Neuronal stem cell (in vitro differentiated cells): ENCODE data around the gene CZIB.

ENCODE experiments used
- DNase-seq: peaks from one replicate; pipeline ENCODE4 v3.0.0-alpha.2; 2013; ENCODE audit warnings: low spot score
- H2AFZ ChIP-seq: one replicate; pipeline ENCODE4 v1.6.1; 2013; ENCODE audit warnings: mild to moderate bottlenecking, low read length, inconsistent platforms
- H2AK5ac ChIP-seq: 2 replicates; pipeline ENCODE4 v1.6.1; 2013; ENCODE audit warnings: low read depth, mild to moderate bottlenecking, inconsistent platforms, low read length, moderate library complexity, mixed read lengths
- H2BK120ac ChIP-seq: 2 replicates; pipeline ENCODE4 v1.6.1; 2013; ENCODE audit warnings: low read depth, mild to moderate bottlenecking, inconsistent platforms, low read length, moderate library complexity, mixed read lengths
- H2BK12ac ChIP-seq: one replicate; pipeline ENCODE4 v1.6.1; 2013; ENCODE audit warnings: low read length, inconsistent platforms
- H2BK15ac ChIP-seq: 2 replicates; pipeline ENCODE4 v1.6.1; 2013; ENCODE audit warnings: mild to moderate bottlenecking, low read length, inconsistent platforms, mixed read lengths
- H2BK5ac ChIP-seq: one replicate; pipeline ENCODE4 v1.6.1; 2013; ENCODE audit warnings: inconsistent platforms, mild to moderate bottlenecking, low read length, moderate library complexity
- H3K14ac ChIP-seq: one replicate; pipeline ENCODE4 v1.6.1; 2013; ENCODE audit warnings: low read length, inconsistent platforms
- H3K18ac ChIP-seq: 2 replicates; pipeline ENCODE4 v1.6.1; 2013; ENCODE audit warnings: low read length, inconsistent platforms
- H3K23ac ChIP-seq: 2 replicates; pipeline ENCODE4 v1.6.1; 2013; ENCODE audit warnings: low read depth, mild to moderate bottlenecking, mixed read lengths, low read length, inconsistent platforms; ENCODE audit not compliant: poor library complexity
- H3K27ac ChIP-seq: replicated peaks from 3 replicates; pipeline ENCODE4 v1.5.1; 2013; ENCODE audit warnings: low read length, inconsistent platforms
- H3K27me3 ChIP-seq, 3 experiments: 2 replicates each; pipeline ENCODE4 v1.6.1; 2013; ENCODE audit warnings: low read length in 3 of 3, mild to moderate bottlenecking in 2 of 3, inconsistent platforms in 1 of 3, low read depth in 1 of 3, mixed read lengths in 1 of 3, moderate library complexity in 1 of 3; ENCODE audit not compliant: control insufficient read depth in 3 of 3, insufficient read depth in 3 of 3
- H3K36me3 ChIP-seq, 2 donors: replicated peaks in 1 of 2; 2 replicates each; pipeline ENCODE4 v1.6.1; 2013; ENCODE audit warnings: low read length in 2 of 2; ENCODE audit not compliant: control insufficient read depth in 2 of 2, insufficient read depth in 2 of 2
- H3K4ac ChIP-seq: 2 replicates; pipeline ENCODE4 v1.6.1; 2013; ENCODE audit warnings: inconsistent platforms, mild to moderate bottlenecking, low read length, moderate library complexity
- H3K4me1 ChIP-seq, 2 donors: 1 replicate in 1 of 2; 2 replicates in 1 of 2; pipeline ENCODE4 v1.6.1; 2013; ENCODE audit warnings: low read length in 2 of 2, low read depth in 1 of 2; ENCODE audit not compliant: control insufficient read depth in 2 of 2, insufficient read depth in 1 of 2
- H3K4me2 ChIP-seq: one replicate; pipeline ENCODE4 v1.6.1; 2013; ENCODE audit warnings: mild to moderate bottlenecking, low read length, inconsistent platforms; ENCODE audit not compliant: insufficient read depth, poor library complexity, severe bottlenecking
- H3K4me3 ChIP-seq, 2 donors: 2 replicates each; pipeline ENCODE4 v1.5.1; 2013; ENCODE audit warnings: low read length in 2 of 2, mild to moderate bottlenecking in 2 of 2, inconsistent platforms in 1 of 2, moderate library complexity in 1 of 2
- H3K79me1 ChIP-seq: one replicate; pipeline ENCODE4 v1.6.1; 2013; ENCODE audit warnings: low read depth, mild to moderate bottlenecking, inconsistent platforms, low read length, moderate library complexity
- H3K9ac ChIP-seq: one replicate; pipeline ENCODE4 v1.6.1; 2013; ENCODE audit warnings: mild to moderate bottlenecking, low read depth, low read length, inconsistent platforms; ENCODE audit not compliant: poor library complexity
- H3K9me3 ChIP-seq, 2 donors: replicated peaks in 1 of 2; 2 replicates each; pipeline versions ENCODE3 to v1.6.1; 2013; ENCODE audit warnings: low read length in 2 of 2, mild to moderate bottlenecking in 2 of 2, inconsistent platforms in 1 of 2, low read depth in 1 of 2, mixed read lengths in 1 of 2, moderate library complexity in 1 of 2; ENCODE audit not compliant: control insufficient read depth in 2 of 2, insufficient read depth in 1 of 2
- H4K8ac ChIP-seq: one replicate; pipeline ENCODE4 v1.6.1; 2013; ENCODE audit warnings: low read depth, mild to moderate bottlenecking, inconsistent platforms, low read length, moderate library complexity
- H4K91ac ChIP-seq: one replicate; pipeline ENCODE4 v1.6.1; 2013; ENCODE audit warnings: low read length, low read depth, mild to moderate bottlenecking, inconsistent platforms; ENCODE audit not compliant: poor library complexity
- WGBS, 2 donors: extraction: QIAGEN DNeasy Blood & Tissue Kit; methylation state at CpG; one replicate each; pipeline ENCODE4 v1.1.7; 2013; ENCODE audit warnings: missing lambda C conversion rate in 2 of 2, mixed read lengths in 1 of 2; ENCODE audit not compliant: insufficient read length in 2 of 2, insufficient replicate concordance in 1 of 2; ENCODE audit errors: extremely low coverage in 2 of 2; 5-methylcytosine and 5-hydroxymethylcytosine counted together

Gene CZIB

GRCh38 chr1:53180226-53180625, 40.2 kb downstream of the CZIB start:
- Histone ChIP-seq H3K9ac (no peak overlapping the region), H4K8ac (no peak overlapping the region), H3K9me3 (no peaks in the 10 kb centered on the region), H3K14ac (no peak overlapping the region), H3K18ac (no peak overlapping the region), H2BK120ac (no peak overlapping the region), H3K4ac (no peak overlapping the region), H3K27ac (no peak overlapping the region), H2AFZ (no peak overlapping the region), H2BK5ac (no peak overlapping the region), H2BK15ac (no peak overlapping the region), H3K36me3 (no peaks in the 10 kb centered on the region), H3K4me3 (no peak overlapping the region), H3K27me3 (peaks cover 0 to 39% (median 0%) of the 10 kb centered on the region in 3 experiments), H3K23ac (no peak overlapping the region), H2BK12ac (no peak overlapping the region), H3K4me1 (no peaks in the 10 kb centered on the region), H4K91ac (no peak overlapping the region), H3K79me1 (no peaks in the 10 kb centered on the region), H2AK5ac (no peak overlapping the region), H3K4me2 (no peak overlapping the region)
- no CpG with 5 or more reads among the region's 2 CpGs for WGBS, 2 donors
- no peak for DNase-seq

DNA sequence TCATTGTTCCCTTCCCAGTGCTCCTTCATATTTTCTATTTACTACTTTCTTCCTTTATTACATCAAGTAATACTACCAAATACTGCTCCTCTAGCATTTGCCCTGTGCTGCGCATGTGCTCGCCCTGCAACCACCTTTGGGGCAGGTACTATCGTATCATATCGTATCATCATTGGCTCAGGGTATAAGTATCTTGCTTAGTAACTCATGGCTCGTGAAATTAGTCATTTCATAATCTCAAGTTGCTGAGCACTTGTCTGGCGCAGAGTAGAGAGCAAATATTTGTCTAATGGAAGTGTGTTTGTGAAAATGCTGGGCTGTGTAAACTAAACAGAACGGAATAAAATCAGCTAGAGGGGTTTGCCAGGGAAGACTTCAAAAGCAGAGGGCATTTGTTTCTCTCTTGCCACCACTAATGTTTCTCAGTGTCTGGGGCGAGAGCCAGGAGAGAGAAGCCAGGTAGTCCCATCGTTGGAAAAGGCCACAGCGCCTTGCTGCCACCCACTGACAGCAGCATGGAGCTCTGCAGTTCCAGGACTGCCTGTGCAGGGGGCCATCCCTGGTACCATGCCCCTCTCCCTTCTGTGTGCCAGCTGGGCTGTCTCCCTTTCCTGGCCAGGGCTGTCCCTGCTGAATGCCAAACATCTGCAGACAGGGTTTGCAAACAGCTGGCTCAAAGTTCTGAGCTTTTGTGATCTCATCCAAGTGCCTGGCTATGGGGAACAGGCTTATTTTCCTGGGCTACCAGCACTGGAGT, 43.8 kb downstream of the CZIB start:
- Histone ChIP-seq H3K4me3 (no peak overlapping the region), H3K79me1 (no peaks in the 10 kb centered on the region), H2AK5ac (no peak overlapping the region), H3K4ac (no peak overlapping the region), H4K8ac (no peak overlapping the region), H2BK120ac (no peak overlapping the region), H3K36me3 (no peaks in the 10 kb centered on the region), H2BK5ac (no peak overlapping the region), H3K4me1 (peaks cover 0 to 2% of the 10 kb centered on the region in 2 donors), H2BK15ac (no peak overlapping the region), H4K91ac (no peak overlapping the region), H3K9ac (no peak overlapping the region), H3K18ac (no peak overlapping the region), H3K27ac (no peak overlapping the region), H3K14ac (no peak overlapping the region), H2AFZ (no peak overlapping the region), H2BK12ac (no peak overlapping the region), H3K9me3 (no peaks in the 10 kb centered on the region), H3K27me3 (peaks cover 0 to 25% (median 0%) of the 10 kb centered on the region in 3 experiments), H3K23ac (no peak overlapping the region), H3K4me2 (no peak overlapping the region)
- DNase-seq: no peak
- no CpG with 5 or more reads among the region's 10 CpGs for WGBS, 2 donors

GRCh38 chr1:53174971-53175913, 45.2 kb downstream of the CZIB start:
- H4K8ac ChIP-seq: no peak overlapping the region
- WGBS, 2 donors: no CpG with 5 or more reads among the region's 10 CpGs
- DNase-seq: no peak
- no peaks in the 10 kb centered on the region for H3K79me1 ChIP-seq
- no peak overlapping the region for H3K18ac ChIP-seq
- no peak overlapping the region for H2BK120ac ChIP-seq
- no peaks in the 10 kb centered on the region for H3K9me3 ChIP-seq
- H3K36me3 ChIP-seq: no peaks in the 10 kb centered on the region
- no peak overlapping the region for H2BK5ac ChIP-seq
- no peak overlapping the region for H3K4me2 ChIP-seq
- no peak overlapping the region for H3K4me3 ChIP-seq
- H3K23ac ChIP-seq: no peak overlapping the region
- H3K4me1 ChIP-seq: peaks cover 0 to 2% of the 10 kb centered on the region in 2 donors
- peaks cover 0 to 14% (median 0%) of the 10 kb centered on the region in 3 experiments for H3K27me3 ChIP-seq
- H2BK15ac ChIP-seq: no peak overlapping the region
- no peak overlapping the region for H3K14ac ChIP-seq
- no peak overlapping the region for H3K9ac ChIP-seq
- H2AK5ac ChIP-seq: no peak overlapping the region
- no peak overlapping the region for H4K91ac ChIP-seq
- H3K4ac ChIP-seq: no peak overlapping the region
- no peak overlapping the region for H2AFZ ChIP-seq
- no peak overlapping the region for H2BK12ac ChIP-seq
- no peak overlapping the region for H3K27ac ChIP-seq
